GM23338 (cell line): ENCODE data around the gene DRC3. TPM values are rescaled to one million over a fixed set of nuclear protein-coding genes. Genes with fewer than 3 reads are reported as not detected.

Source experiments
- ATAC-seq: fragments of 200-7000 bp; cut with Tn5 transposase; 3 replicates; pipeline ENCODE4 v1.9.1; 2020
- DNase-seq: peaks from one replicate; pipeline ENCODE4 v3.0.0-alpha.2; 2015; ENCODE audit warnings: low spot score
- H2AFZ ChIP-seq: fragments of 200-600 bp; sonication (generic); 2 replicates; pipeline ENCODE4 v1.8.0; 2016; ENCODE audit warnings: antibody characterized with exemption, mild to moderate bottlenecking, moderate library complexity
- H3F3A ChIP-seq: fragments of 200-600 bp; sonication (generic); replicated peaks from 2 replicates; pipeline ENCODE4 v1.8.0; 2017; ENCODE audit warnings: antibody characterized with exemption, mixed run types, low read depth
- H3K27ac ChIP-seq: fragments of 200-600 bp; sonication (generic); 2 replicates; pipeline ENCODE4 v1.6.1; 2016; ENCODE audit warnings: low read depth
- H3K27me3 ChIP-seq: fragments of 200-600 bp; sonication (generic); 2 replicates; pipeline ENCODE4 v1.8.0; 2016; ENCODE audit warnings: mild to moderate bottlenecking, mixed run types, moderate library complexity; ENCODE audit not compliant: insufficient read depth
- H3K36me3 ChIP-seq: fragments of 200-600 bp; sonication (generic); 2 replicates; pipeline ENCODE4 v1.8.0; 2016; ENCODE audit warnings: mild to moderate bottlenecking; ENCODE audit not compliant: insufficient read depth
- H3K4me1 ChIP-seq: fragments of 200-600 bp; sonication (generic); 2 replicates; pipeline ENCODE4 v1.8.0; 2016; ENCODE audit warnings: mild to moderate bottlenecking, moderate library complexity; ENCODE audit not compliant: insufficient read depth
- H3K4me2 ChIP-seq: fragments of 200-600 bp; sonication (generic); 2 replicates; pipeline ENCODE4 v1.7.1; 2017; ENCODE audit warnings: mixed run types
- H3K4me3 ChIP-seq: fragments of 200-600 bp; sonication (generic); 2 replicates; pipeline ENCODE4 v1.6.1; 2016; ENCODE audit warnings: mixed run types
- H3K79me2 ChIP-seq: fragments of 200-600 bp; sonication (generic); replicated peaks from 2 replicates; pipeline ENCODE4 v1.8.0; 2017; ENCODE audit warnings: mild to moderate bottlenecking; ENCODE audit not compliant: insufficient read depth
- H3K9me2 ChIP-seq: fragments of 200-600 bp; sonication (generic); 2 replicates; pipeline ENCODE4 v1.8.0; 2017; ENCODE audit not compliant: insufficient read depth
- H4K20me1 ChIP-seq: fragments of 200-600 bp; sonication (generic); replicated peaks from 2 replicates; pipeline ENCODE4 v1.8.0; 2017; ENCODE audit warnings: mild to moderate bottlenecking; ENCODE audit not compliant: insufficient read depth
- H3K27ac Mint-ChIP-seq: 2 replicates; pipeline ENCODE4 v1.8.0; 2020; ENCODE audit warnings: inconsistent platforms, mild to moderate bottlenecking, moderate library complexity, mixed read lengths
- H3K27me3 Mint-ChIP-seq: 3 replicates; pipeline ENCODE4 v1.8.0; 2022; ENCODE audit warnings: low read depth, mild to moderate bottlenecking, moderate library complexity, mixed read lengths, inconsistent platforms; ENCODE audit not compliant: insufficient read depth, poor library complexity
- H3K36me3 Mint-ChIP-seq: 3 replicates; pipeline ENCODE4 v1.8.0; 2021; ENCODE audit warnings: low read depth, mild to moderate bottlenecking, inconsistent platforms, moderate library complexity, mixed read lengths
- H3K4me1 Mint-ChIP-seq: 3 replicates; pipeline ENCODE4 v1.8.0; 2020; ENCODE audit warnings: mild to moderate bottlenecking, inconsistent platforms, mixed read lengths
- H3K4me3 Mint-ChIP-seq: 3 replicates; pipeline ENCODE4 v1.8.0; 2021; ENCODE audit warnings: moderate library complexity, mild to moderate bottlenecking, inconsistent platforms, mixed read lengths
- H3K9me3 Mint-ChIP-seq: 3 replicates; pipeline ENCODE4 v1.8.0; 2020; ENCODE audit warnings: moderate library complexity, mild to moderate bottlenecking, inconsistent platforms, mixed read lengths
- CTCF ChIP-seq, 2 experiments: fragments of 200-600 bp in 1 of 2; sonication (generic) in 1 of 2; conservative IDR thresholded peaks; 2 replicates each; pipeline versions ENCODE4 v1.5.1 to v1.6.1; 2016 to 2017; ENCODE audit warnings: antibody characterized with exemption in 2 of 2, low read depth in 2 of 2, mild to moderate bottlenecking in 2 of 2, moderate library complexity in 1 of 2
- ETS1 ChIP-seq: IDR thresholded peaks from 2 replicates; pipeline ENCODE4 v1.6.1; 2016; ENCODE audit warnings: antibody characterized with exemption
- NANOG ChIP-seq: IDR thresholded peaks from 2 replicates; pipeline ENCODE4 v1.6.1; 2016; ENCODE audit warnings: antibody characterized with exemption, borderline replicate concordance
- POLR2AphosphoS5 ChIP-seq: IDR thresholded peaks from 2 replicates; pipeline ENCODE4 v1.6.1; 2016; ENCODE audit warnings: antibody characterized with exemption, low read depth
- REST ChIP-seq: IDR thresholded peaks from one replicate; pipeline ENCODE4 v1.6.1; 2018; ENCODE audit warnings: antibody characterized with exemption; ENCODE audit not compliant: unreplicated experiment
- polyA plus RNA-seq: library from polyadenylated mRNA; unstranded; fragments of >200 nt; fragmentation: Nextera tagmentation; extraction: Ambion mirVana; gene quantifications from 2 replicates; pipeline ENCODE4 v1.2.1, GENCODE V29; 2016
- total RNA-seq: library from RNA; depleted of rRNA; stranded (reverse); fragments of >200 nt; shearing (Covaris generic); gene quantifications from 2 replicates; pipeline ENCODE4 v1.2.3, GENCODE V29; 2014

Gene DRC3
- total and polyA plus RNA-seq, 2 experiments from 2014 or later: 1.1 TPM; not detected in 1

GRCh38 chr17:17929655-17930380 is 42.8 kb upstream of the DRC3 start (continued):
- TF ChIP-seq CTCF (conservative IDR thresholded peaks at IDR 0.05; ENCODE audit: low read depth in 2 of 2) (no peak), REST (no peak), POLR2AphosphoS5 (no peak), ETS1 (no peak)

GRCh38 chr17:17930674-17931073 is 42.0 kb upstream of the DRC3 start:
- ATAC-seq (no peak), DNase-seq (no peak)
- Histone ChIP-seq H3K4me2 (no peak overlapping the region), H3K79me2 (no peaks in the 10 kb centered on the region), H3K4me1 (peaks cover 11% of the 10 kb centered on the region; the same call in 1 of the 2 replicates), H2AFZ (no peak overlapping the region), H3K27me3 (no peaks in the 10 kb centered on the region), H4K20me1 (no peaks in the 10 kb centered on the region), H3K9me2 (no peaks in the 10 kb centered on the region), H3K27ac (no peak overlapping the region), H3K4me3 (no peak overlapping the region), H3K36me3 (no peaks in the 10 kb centered on the region), H3F3A (no peaks in the 10 kb centered on the region)
- TF ChIP-seq REST: no peak
- no peak for TF ChIP-seq NANOG
- Mint-ChIP-seq H3K9me3 (no peaks in the 10 kb centered on the region), H3K4me1 (peaks cover 9% of the 10 kb centered on the region), H3K4me3 (no peak overlapping the region), H3K36me3 (no peaks in the 10 kb centered on the region), H3K27ac (no peak overlapping the region), H3K27me3 (no peaks in the 10 kb centered on the region)
